ENCODE measurements around the gene PADI1.

The PADI1 gene, protein sequence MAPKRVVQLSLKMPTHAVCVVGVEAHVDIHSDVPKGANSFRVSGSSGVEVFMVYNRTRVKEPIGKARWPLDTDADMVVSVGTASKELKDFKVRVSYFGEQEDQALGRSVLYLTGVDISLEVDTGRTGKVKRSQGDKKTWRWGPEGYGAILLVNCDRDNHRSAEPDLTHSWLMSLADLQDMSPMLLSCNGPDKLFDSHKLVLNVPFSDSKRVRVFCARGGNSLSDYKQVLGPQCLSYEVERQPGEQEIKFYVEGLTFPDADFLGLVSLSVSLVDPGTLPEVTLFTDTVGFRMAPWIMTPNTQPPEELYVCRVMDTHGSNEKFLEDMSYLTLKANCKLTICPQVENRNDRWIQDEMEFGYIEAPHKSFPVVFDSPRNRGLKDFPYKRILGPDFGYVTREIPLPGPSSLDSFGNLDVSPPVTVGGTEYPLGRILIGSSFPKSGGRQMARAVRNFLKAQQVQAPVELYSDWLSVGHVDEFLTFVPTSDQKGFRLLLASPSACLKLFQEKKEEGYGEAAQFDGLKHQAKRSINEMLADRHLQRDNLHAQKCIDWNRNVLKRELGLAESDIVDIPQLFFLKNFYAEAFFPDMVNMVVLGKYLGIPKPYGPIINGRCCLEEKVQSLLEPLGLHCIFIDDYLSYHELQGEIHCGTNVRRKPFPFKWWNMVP

DNA sequence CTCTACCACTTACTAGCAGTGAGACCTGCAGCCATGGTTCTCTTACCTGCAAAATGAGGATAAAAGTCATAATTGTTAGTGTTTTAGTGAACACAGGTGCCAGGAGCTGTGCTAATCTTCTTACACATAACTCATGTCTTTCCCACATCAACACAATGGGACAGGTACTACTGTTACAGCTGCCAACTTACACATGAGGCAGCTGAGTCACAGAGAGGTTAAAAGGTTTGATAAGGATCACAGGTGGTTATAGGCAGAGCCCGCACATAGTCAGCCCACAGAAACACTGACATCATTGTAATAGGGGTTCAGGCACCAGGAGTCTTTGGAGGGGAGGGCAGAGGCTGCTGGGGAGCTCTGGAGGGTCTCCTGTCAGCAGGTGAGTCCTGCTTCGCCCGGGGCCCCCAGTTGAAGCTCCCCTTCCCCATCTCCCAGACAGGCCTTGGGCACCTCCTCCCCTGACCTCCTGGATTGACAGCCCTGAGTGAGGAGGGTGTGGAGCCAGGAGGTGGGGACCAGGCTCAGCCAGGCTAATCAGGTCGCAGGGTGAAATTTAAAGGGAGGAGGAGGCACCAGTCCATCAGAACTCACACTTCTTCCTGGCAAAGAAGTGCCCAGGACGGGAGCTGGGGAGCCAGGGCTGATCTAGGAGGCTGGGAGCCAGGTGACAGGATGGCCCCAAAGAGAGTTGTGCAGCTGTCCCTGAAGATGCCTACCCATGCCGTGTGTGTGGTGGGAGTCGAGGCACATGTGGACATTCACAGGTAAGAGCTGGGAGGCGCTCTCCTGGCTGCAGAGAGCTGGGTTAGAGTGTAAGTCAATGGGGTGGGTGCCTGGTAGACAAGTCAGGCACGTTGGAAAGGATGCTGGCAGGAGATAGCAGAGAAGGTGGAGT is at the start of gene PADI1:
Gene PADI1, plus strand, starts transcription at position 583 of the 895 bp plus-strand sequence. Its CDS starts 90 bp downstream, at position 673.
- H3K4me1 ChIP-seq (ENCODE audit: insufficient read depth, low read length) = peaks cover 22% of the 10 kb centered on the region
- no peak within 1 kb of the TSS for H2AFZ ChIP-seq (ENCODE audit: low read depth, low read length)
- H3K4me3 ChIP-seq (ENCODE audit: low read length) = no peak within 1 kb of the TSS
- no peaks in the 10 kb centered on the region for H3K36me3 ChIP-seq (ENCODE audit: insufficient read depth, low read length)
- H3K9me3 ChIP-seq (ENCODE audit: low read length) = no peaks in the 10 kb centered on the region
- no peaks in the 10 kb centered on the region for H3K27me3 ChIP-seq (ENCODE audit: insufficient read depth, low read length)

DNA sequence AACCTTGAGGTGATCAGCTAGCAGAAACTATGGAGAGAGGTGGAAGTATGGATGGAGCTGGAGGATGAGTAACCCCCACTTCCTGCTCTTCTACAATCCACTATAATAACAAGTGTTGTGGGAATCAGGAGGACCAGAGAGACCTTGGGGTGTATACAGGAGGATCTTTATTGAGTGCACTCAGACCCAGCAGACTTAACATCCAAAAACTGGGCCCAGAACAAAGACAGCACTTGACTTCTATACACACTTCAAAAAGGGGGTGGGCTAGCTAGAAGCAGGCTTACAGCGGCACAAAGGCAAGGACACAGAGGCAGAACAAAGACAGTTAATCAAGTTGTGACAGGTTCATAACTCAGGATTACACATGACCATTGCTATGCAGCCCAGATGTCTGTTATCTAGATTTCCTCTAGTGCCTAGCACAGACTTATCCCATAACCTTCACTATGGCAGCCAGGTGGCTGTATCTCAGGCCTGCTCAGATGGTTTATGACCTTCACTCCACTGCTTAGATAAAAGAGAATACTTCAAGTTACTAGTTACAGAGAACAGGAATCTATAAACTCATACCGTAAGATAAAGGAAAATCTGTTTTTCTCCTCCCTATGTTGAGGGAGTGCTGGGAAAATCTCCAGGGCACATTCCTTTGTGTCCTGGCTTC is 49.5 kb upstream of the PADI1 start:
- Histone ChIP-seq H3K36me3 (ENCODE audit: insufficient read depth, low read length) (no peaks in the 10 kb centered on the region), H3K4me3 (ENCODE audit: low read length) (no peak overlapping the region), H3K27me3 (ENCODE audit: insufficient read depth, low read length) (no peaks in the 10 kb centered on the region)

DNA sequence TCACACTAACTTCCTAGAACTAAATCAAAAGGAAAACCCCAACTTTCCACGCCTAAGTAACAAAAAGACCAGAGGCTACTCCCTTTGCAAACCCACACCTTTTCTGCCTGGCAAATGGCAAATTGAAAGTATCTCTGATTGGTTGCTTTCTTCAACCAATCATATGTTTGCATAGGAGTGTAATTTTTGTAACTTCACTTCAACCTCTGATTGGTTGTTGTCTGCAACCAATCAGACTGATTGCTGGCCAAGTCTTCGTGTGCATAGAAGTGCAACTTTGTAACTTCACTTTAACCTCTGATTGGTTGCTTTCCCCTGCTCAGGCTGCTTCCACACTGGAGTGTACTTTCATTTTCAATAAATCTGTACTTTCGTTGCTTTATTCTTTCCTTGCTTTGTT is 48.8 kb upstream of the PADI1 start:
- no peaks in the 10 kb centered on the region for H3K27me3 ChIP-seq (ENCODE audit: insufficient read depth, low read length)
- no peaks in the 10 kb centered on the region for H3K4me1 ChIP-seq (ENCODE audit: insufficient read depth, low read length)
- no peak overlapping the region for H2AFZ ChIP-seq (ENCODE audit: low read depth, low read length)
- no peak overlapping the region for H3K4me3 ChIP-seq (ENCODE audit: low read length)
- no peaks in the 10 kb centered on the region for H3K36me3 ChIP-seq (ENCODE audit: insufficient read depth, low read length)
- H3K9me3 ChIP-seq (ENCODE audit: low read length) = no peaks in the 10 kb centered on the region

More for the DNA sequence above, 49.5 kb upstream of the PADI1 start:
- H3K9me3 ChIP-seq (ENCODE audit: low read length) = no peaks in the 10 kb centered on the region
- no peak overlapping the region for H2AFZ ChIP-seq (ENCODE audit: low read depth, low read length)
- no peaks in the 10 kb centered on the region for H3K4me1 ChIP-seq (ENCODE audit: insufficient read depth, low read length)

DNA sequence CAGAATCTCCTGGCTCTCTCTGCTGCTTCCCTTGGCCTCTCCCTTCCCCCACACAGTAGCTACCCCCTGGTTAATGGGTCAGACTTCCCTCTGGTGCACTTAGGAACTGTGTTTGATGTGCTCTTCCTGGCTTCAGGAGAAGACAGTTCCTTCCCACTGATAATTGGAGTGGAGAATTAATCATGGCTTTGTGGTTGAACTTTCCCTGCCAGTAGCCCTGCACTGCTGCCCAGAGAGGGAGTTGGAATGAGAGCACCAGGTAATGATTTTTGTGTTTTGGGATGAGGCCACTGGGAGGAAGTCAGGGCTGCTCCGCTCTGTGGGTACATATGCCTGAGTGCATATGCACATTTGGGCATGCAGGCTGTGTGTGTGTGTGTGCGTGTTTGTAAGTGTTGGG is 46.0 kb upstream of the PADI1 start:
- Histone ChIP-seq H3K4me3 (ENCODE audit: low read length) (no peak overlapping the region), H2AFZ (ENCODE audit: low read depth, low read length) (no peak overlapping the region), H3K36me3 (ENCODE audit: insufficient read depth, low read length) (no peaks in the 10 kb centered on the region), H3K27me3 (ENCODE audit: insufficient read depth, low read length) (peaks cover 2% of the 10 kb centered on the region), H3K9me3 (ENCODE audit: low read length) (no peaks in the 10 kb centered on the region), H3K4me1 (ENCODE audit: insufficient read depth, low read length) (no peaks in the 10 kb centered on the region)

DNA sequence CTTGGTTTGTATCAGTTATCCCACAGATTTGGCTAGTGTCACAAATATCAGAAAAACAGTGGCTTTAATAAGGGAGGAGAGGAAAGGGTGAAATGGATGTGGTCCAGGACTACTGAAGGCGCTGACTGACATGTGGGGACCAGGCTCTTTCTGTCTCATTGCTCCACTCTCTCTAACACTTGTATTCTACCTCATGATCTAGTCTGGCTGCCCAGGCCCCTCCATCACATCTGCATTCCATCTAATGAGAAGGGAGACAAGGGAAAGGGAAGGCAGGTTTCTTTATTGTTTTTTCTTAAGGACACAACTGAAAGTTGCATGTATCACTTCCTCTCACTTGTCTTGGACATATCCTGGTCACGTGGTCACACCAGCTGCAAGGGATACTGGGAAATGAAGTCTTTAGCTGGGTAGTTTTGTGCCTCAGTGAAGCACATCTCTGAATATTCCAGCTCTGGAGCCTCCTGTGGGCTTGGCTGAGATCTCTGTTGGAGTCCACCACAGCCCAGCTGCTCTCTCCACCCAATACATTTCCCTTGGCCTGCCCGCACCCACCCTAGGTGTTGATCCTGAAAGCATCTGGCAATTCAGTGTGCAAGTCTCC is 43.7 kb upstream of the PADI1 start:
- H3K4me1 ChIP-seq (ENCODE audit: insufficient read depth, low read length) = no peaks in the 10 kb centered on the region
- no peaks in the 10 kb centered on the region for H3K9me3 ChIP-seq (ENCODE audit: low read length)
- H3K36me3 ChIP-seq (ENCODE audit: insufficient read depth, low read length) = no peaks in the 10 kb centered on the region
- H3K4me3 ChIP-seq (ENCODE audit: low read length) = no peak overlapping the region
- no peak overlapping the region for H2AFZ ChIP-seq (ENCODE audit: low read depth, low read length)
- peaks cover 2% of the 10 kb centered on the region for H3K27me3 ChIP-seq (ENCODE audit: insufficient read depth, low read length)

DNA sequence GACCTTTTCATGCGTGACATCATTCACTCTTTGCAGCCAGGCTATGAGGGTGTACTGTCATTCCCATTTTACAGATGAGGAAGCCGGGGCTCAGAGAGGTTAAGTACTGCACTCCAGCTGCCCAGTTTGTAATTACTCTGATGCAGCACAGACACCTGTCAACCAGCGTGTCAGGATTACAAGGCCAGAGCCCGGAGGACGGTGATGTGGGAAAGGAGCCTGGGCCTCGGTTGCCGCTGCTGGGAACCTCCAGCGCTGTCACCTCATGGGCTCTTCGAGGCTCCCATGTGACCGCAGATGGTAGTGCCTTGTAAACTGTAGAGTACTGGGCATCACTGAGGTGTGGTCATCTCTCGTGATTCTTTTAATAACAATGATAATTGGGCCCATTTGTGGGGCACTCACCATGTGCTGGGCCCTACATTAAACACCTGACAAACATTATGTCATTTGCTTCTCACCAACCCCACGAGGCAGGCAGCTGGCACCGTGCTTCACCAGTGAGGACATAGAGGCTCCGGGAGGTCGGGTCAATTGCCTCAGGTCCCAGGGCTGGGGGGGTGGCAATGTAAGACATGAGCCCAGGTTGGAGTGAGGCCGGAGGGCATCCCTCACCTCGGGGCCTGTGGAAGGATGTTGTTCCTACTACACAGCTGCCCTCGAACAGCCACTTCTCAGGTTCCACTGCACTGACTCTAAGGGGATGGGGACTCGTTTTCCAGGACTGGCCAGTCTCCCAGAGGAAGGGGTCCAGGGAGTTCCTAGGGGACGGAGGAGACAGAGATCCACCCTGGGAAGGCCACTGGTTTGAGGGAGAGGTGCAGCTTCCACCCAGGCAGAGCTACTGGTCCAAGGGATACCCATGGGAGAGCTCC is 42.8 kb upstream of the PADI1 start:
- no peak overlapping the region for H2AFZ ChIP-seq (ENCODE audit: low read depth, low read length)
- no peaks in the 10 kb centered on the region for H3K4me1 ChIP-seq (ENCODE audit: insufficient read depth, low read length)
- H3K9me3 ChIP-seq (ENCODE audit: low read length) = no peaks in the 10 kb centered on the region
- H3K4me3 ChIP-seq (ENCODE audit: low read length) = no peak overlapping the region
- peaks cover 2% of the 10 kb centered on the region for H3K27me3 ChIP-seq (ENCODE audit: insufficient read depth, low read length)
- no peaks in the 10 kb centered on the region for H3K36me3 ChIP-seq (ENCODE audit: insufficient read depth, low read length)

DNA sequence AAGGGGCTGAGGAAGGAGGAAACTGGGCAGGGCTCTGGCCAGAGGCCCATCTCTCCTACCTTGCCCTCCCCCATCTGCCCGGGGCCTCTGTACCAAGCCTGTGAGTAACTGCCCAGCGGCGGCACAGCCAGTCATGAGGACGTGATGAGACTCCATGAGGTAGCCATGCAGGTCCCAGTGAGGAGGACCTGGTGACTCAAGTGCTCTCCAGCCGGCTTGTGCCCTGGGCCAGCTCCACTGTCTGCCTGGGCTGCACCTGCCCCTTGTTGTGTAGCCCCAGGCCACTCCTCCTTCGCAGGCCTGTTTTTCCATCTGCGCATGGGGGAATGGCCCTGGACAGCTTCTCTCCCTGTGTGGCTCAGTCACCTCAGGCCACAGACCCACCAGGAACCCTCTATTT is 42.0 kb upstream of the PADI1 start:
- Histone ChIP-seq H3K4me3 (ENCODE audit: low read length) (no peak overlapping the region), H3K27me3 (ENCODE audit: insufficient read depth, low read length) (peaks cover 2% of the 10 kb centered on the region), H3K4me1 (ENCODE audit: insufficient read depth, low read length) (no peaks in the 10 kb centered on the region), H3K9me3 (ENCODE audit: low read length) (no peaks in the 10 kb centered on the region), H2AFZ (ENCODE audit: low read depth, low read length) (no peak overlapping the region), H3K36me3 (ENCODE audit: insufficient read depth, low read length) (no peaks in the 10 kb centered on the region)

DNA sequence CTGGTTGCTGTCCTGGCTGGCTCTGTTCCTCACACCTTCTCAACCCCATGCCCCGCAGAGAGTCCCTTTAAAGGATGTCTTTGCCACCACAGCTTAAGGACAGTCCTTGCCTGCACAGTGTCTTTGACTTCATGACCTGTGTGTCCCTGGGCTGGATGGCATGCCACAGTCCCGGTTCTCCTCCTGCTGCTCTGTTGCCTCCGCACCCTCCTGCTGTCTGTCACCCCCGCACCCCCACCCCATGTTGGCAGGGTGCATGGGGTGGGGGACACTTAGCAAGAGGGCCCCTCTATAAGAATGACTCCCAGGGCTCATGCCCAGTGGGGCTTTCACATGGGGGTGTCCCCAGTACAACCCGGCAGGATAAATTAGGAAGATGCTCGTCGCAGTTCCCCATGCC is 41.6 kb upstream of the PADI1 start:
- no peak overlapping the region for H2AFZ ChIP-seq (ENCODE audit: low read depth, low read length)
- no peak overlapping the region for H3K4me3 ChIP-seq (ENCODE audit: low read length)
- H3K27me3 ChIP-seq (ENCODE audit: insufficient read depth, low read length) = peaks cover 2% of the 10 kb centered on the region
- no peaks in the 10 kb centered on the region for H3K4me1 ChIP-seq (ENCODE audit: insufficient read depth, low read length)
- H3K36me3 ChIP-seq (ENCODE audit: insufficient read depth, low read length) = no peaks in the 10 kb centered on the region
- no peaks in the 10 kb centered on the region for H3K9me3 ChIP-seq (ENCODE audit: low read length)

DNA sequence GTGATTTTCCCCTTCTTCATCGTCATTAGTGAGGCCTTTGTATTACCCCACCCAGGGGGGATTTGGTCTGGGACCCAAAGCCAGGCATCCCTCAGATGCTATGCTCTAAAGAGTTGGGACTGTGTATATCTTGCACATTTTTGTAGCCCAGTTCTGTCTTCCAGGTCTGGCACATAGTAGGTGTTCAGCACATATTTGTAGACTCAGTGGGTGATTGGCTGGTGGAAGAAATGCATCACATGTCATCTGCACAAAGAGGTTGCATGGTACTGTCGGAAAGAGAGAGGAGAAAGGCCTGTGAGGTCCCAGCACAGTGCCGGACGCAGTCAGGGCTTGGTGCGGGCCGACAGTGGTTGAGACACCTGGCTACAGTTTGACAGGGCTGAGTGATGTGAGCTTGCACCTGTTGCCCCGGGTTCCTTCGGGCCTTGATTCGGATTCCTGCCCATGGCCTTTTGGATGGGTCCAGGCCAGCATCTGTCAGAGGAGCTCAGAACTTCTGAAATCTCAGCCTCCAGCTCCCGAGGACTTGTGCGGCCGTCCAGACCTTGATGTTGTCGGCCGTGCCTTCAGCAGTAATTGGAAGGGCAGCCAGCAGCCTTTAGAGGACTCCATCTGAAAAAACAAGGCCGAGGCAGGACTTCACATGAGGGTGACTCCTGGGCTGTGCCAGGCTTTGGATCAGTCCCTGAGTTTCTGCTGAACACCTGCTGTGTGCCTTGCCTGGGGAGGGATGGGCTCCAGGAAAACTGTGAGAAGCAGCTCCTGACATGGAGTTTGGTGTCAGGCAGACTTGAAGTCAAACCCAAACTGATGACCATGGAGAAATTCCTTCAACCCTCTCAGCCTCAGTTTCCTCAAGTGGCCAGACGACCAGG is 40.9 kb upstream of the PADI1 start:
- Histone ChIP-seq H3K27me3 (ENCODE audit: insufficient read depth, low read length) (peaks cover 2% of the 10 kb centered on the region), H3K4me1 (ENCODE audit: insufficient read depth, low read length) (no peaks in the 10 kb centered on the region), H3K4me3 (ENCODE audit: low read length) (no peak overlapping the region), H3K36me3 (ENCODE audit: insufficient read depth, low read length) (no peaks in the 10 kb centered on the region), H3K9me3 (ENCODE audit: low read length) (no peaks in the 10 kb centered on the region), H2AFZ (ENCODE audit: low read depth, low read length) (no peak overlapping the region)

DNA sequence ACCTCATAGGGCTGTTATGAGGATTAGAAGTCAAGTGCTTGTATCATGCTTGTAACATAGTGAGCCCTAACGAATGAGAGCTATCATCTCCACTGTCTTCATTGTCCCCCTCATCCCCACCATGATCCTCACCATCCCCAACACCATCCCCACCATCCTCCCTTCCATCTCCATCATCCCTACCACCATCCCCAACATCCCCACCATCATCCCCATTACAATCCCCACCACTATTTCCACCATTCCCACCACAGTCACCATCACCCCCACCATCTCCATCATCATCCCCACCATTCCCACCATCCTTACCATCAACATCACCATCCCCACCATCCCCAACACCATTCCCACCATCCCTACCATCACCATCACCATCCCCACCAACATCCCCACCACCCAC is 39.1 kb upstream of the PADI1 start:
- Histone ChIP-seq H3K27me3 (ENCODE audit: insufficient read depth, low read length) (peaks cover 2% of the 10 kb centered on the region), H3K4me3 (ENCODE audit: low read length) (no peak overlapping the region), H3K9me3 (ENCODE audit: low read length) (no peaks in the 10 kb centered on the region), H3K4me1 (ENCODE audit: insufficient read depth, low read length) (no peaks in the 10 kb centered on the region), H2AFZ (ENCODE audit: low read depth, low read length) (no peak overlapping the region), H3K36me3 (ENCODE audit: insufficient read depth, low read length) (no peaks in the 10 kb centered on the region)

Measured in neuron (in vitro differentiated cells).